Jurkat, Clone E6-1 (cell line): ENCODE data around the gene PEA15.

ENCODE experiments used
- DNase-seq: peaks from one replicate; pipeline ENCODE4 v3.0.0-alpha.2; 2011; ENCODE audit warnings: low read depth, low spot score
- H3K4me3 ChIP-seq: 2 replicates; pipeline ENCODE4 v1.5.1; 2011; ENCODE audit warnings: mild to moderate bottlenecking, low read length, control low read depth, moderate library complexity

The PEA15 gene

GRCh38 chr1:160260406-160261382 is 55.5 kb downstream of the PEA15 start:
- DNase-seq = no peak

GRCh38 chr1:160261556-160261892 is 56.3 kb downstream of the PEA15 start:
- H3K4me3 ChIP-seq = peak overlapping the region; percentile 99
- peak; percentile 37 for DNase-seq

More at GRCh38 chr1:160260406-160261382, 55.5 kb downstream of the PEA15 start:
- peak overlapping the region; percentile 99 for H3K4me3 ChIP-seq

- peak; percentile 96 for DNase-seq
- H3K4me3 ChIP-seq = peak within 1 kb of the TSS; percentile 99
These were observed 57.0 kb downstream of the PEA15 start, which contains the start of gene DCAF8 for GRCh38 chr1:160261893-160262794. Gene DCAF8 (minus strand): TSS chr1:160262549. CDS start chr1:160244008, 18,541 bp downstream.

- DNase-seq = no peak
These were observed 59.7 kb downstream of the PEA15 start for GRCh38 chr1:160264795-160265307.

More at GRCh38 chr1:160264795-160265307, 59.7 kb downstream of the PEA15 start:
- no peak overlapping the region for H3K4me3 ChIP-seq
